Ascending aorta (tissue), 2 donors: ENCODE data around the gene SLC18A2. TPM values are rescaled to one million over a fixed set of nuclear protein-coding genes. Genes with fewer than 3 reads are reported as not detected.

ENCODE experiments used
- DNase-seq, 2 donors: peaks; one replicate each; pipeline ENCODE4 v3.0.0-alpha.2; 2019; ENCODE audit warnings: low spot score in 2 of 2
- H3K27ac ChIP-seq, 2 donors: fragments of 200-600 bp; sonication (generic); one replicate each; pipeline ENCODE4 v1.5.1; 2016 to 2017; ENCODE audit warnings: mild to moderate bottlenecking in 1 of 2
- H3K27me3 ChIP-seq: fragments of 200-600 bp; sonication (generic); one replicate; pipeline ENCODE4 v1.5.1; 2017
- H3K36me3 ChIP-seq, 2 donors: fragments of 200-600 bp; sonication (generic); one replicate each; pipeline ENCODE4 v1.5.1; 2016
- H3K4me1 ChIP-seq, 2 donors: fragments of 200-600 bp; sonication (generic); one replicate each; pipeline ENCODE4 v1.5.1; 2016 to 2017; ENCODE audit warnings: mild to moderate bottlenecking in 1 of 2
- H3K4me3 ChIP-seq, 2 donors: fragments of 200-600 bp; sonication (generic); one replicate each; pipeline ENCODE4 v1.5.1; 2016 to 2017; ENCODE audit warnings: mild to moderate bottlenecking in 1 of 2
- H3K9me3 ChIP-seq, 2 donors: fragments of 200-600 bp; sonication (generic); one replicate each; pipeline ENCODE4 v1.5.1; 2016
- CTCF ChIP-seq, 3 experiments: fragments of 200-600 bp in 2 of 3; fragments of 450-650 bp in 1 of 3; sonication (generic) in 2 of 3; IDR thresholded peaks; one replicate each; pipeline ENCODE4 v1.5.1; 2016 to 2019; ENCODE audit warnings: antibody characterized with exemption in 3 of 3, mild to moderate bottlenecking in 1 of 3, moderate library complexity in 1 of 3
- intact Hi-C: fragments of 100-400 bp; cut with DNase I; formaldehyde crosslinking; loops from one replicate; pipeline ENCODE4 v1.15.1; 2023
- total RNA-seq: library from RNA; depleted of rRNA; stranded (reverse); fragments of >200 nt; gene quantifications from one replicate; pipeline ENCODE4 v1.1.0, GENCODE V29; 2016

Gene SLC18A2
- total RNA-seq, 1 donor from 2014 or later: not detected

- peak in 2 of 3 experiments; percentile 31 to 42 for TF ChIP-seq CTCF (IDR thresholded peaks at IDR 0.05)
- H3K9me3 ChIP-seq: no peaks in the 10 kb centered on the region
- no peaks in the 10 kb centered on the region for H3K27me3 ChIP-seq
- H3K27ac ChIP-seq: no peak overlapping the region
- no peak for DNase-seq
- no peaks in the 10 kb centered on the region for H3K36me3 ChIP-seq
- no peaks in the 10 kb centered on the region for H3K4me1 ChIP-seq
- no peak overlapping the region for H3K4me3 ChIP-seq
- intact Hi-C loops: loop anchor here (2.0 kb wide), 1 partner anchor 103 kb away; no protein-coding TSS in a partner anchor
Measured at GRCh38 chr10:117320050-117320665, 79.2 kb downstream of the SLC18A2 start.

- intact Hi-C loops: no loop called here
- Histone ChIP-seq H3K9me3 (no peaks in the 10 kb centered on the region), H3K4me3 (no peak overlapping the region), H3K36me3 (no peaks in the 10 kb centered on the region), H3K4me1 (no peaks in the 10 kb centered on the region), H3K27ac (no peak overlapping the region), H3K27me3 (no peaks in the 10 kb centered on the region)
- DNase-seq: no peak
- TF ChIP-seq CTCF (IDR thresholded peaks at IDR 0.05): no peak
Measured at GRCh38 chr10:117322260-117322659, 81.3 kb downstream of the SLC18A2 start.

GRCh38 chr10:117324367-117324766 is 83.5 kb downstream of the SLC18A2 start:
- H3K27me3 ChIP-seq: no peaks in the 10 kb centered on the region
- no peaks in the 10 kb centered on the region for H3K4me1 ChIP-seq
- no peaks in the 10 kb centered on the region for H3K36me3 ChIP-seq
- no peaks in the 10 kb centered on the region for H3K9me3 ChIP-seq
- intact Hi-C loops: no loop called here
- H3K4me3 ChIP-seq: no peak overlapping the region
- H3K27ac ChIP-seq: no peak overlapping the region
- no peak for TF ChIP-seq CTCF (IDR thresholded peaks at IDR 0.05)
- DNase-seq: no peak

- Histone ChIP-seq H3K4me3 (no peak overlapping the region), H3K27ac (no peak overlapping the region), H3K4me1 (no peaks in the 10 kb centered on the region), H3K36me3 (no peaks in the 10 kb centered on the region), H3K9me3 (no peaks in the 10 kb centered on the region), H3K27me3 (no peaks in the 10 kb centered on the region)
- no peak for TF ChIP-seq CTCF (IDR thresholded peaks at IDR 0.05)
- no peak for DNase-seq
- intact Hi-C loops: no loop called here
Measured at GRCh38 chr10:117327262-117327661, 86.3 kb downstream of the SLC18A2 start.

Other genes with a start within 250 kb of the SLC18A2 start
- 3.0 TPM for gene SHTN1, start 235.9 kb upstream of the SLC18A2 start, total RNA-seq
- not detected for gene VAX1, start 102.8 kb upstream of the SLC18A2 start, total RNA-seq
- not detected for gene KCNK18, start 43.6 kb upstream of the SLC18A2 start, total RNA-seq
- gene PDZD8, start 134.3 kb downstream of the SLC18A2 start, total RNA-seq: 21.0 TPM